ENCODE data around the gene IZUMO4.
"Not testable (repeated sequence)": the region's sequence is repeated elsewhere in the genome, so short reads cannot be mapped to it uniquely, and the experiment has no call there.

Gene IZUMO4

DNA sequence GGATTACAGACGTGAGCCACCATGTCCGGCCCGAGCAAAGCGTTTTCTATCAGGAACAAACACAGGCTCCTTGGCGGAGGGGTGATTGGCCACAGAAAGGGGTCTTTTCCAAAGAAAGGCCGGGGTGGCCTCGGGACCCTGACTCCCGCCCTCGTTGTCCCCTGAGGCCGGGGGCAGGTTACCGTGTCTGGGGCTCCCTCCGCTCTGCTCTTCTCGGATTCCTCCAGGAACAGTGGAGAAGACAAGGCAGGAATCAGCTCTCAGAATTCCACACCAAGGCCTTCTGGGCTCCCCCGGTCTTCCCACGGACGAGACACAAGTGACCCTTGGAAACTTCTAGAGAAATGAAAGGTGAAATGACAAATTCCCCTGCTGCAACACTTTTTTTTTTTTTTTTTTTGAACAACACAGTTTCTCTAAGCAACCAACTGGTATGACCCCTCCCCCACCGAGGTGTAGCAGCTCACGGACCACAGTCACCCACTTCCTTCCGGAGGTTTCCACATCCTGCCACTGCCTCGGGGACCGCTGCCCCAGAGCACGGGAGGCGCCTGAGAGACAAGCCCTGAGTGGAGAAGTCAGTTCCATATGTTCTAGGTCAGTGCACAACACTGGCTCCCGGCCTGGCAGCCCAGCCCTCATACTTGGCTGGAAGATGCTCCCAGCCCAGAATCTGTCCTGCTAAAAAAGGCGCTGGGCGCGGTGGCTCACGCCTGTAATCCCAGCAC is 11.6 kb upstream of the IZUMO4 start:
- DNase-seq (ENCODE audit: extremely low read depth, insufficient read length) = peak; percentile 93
- TF ChIP-seq, protein P1, sequence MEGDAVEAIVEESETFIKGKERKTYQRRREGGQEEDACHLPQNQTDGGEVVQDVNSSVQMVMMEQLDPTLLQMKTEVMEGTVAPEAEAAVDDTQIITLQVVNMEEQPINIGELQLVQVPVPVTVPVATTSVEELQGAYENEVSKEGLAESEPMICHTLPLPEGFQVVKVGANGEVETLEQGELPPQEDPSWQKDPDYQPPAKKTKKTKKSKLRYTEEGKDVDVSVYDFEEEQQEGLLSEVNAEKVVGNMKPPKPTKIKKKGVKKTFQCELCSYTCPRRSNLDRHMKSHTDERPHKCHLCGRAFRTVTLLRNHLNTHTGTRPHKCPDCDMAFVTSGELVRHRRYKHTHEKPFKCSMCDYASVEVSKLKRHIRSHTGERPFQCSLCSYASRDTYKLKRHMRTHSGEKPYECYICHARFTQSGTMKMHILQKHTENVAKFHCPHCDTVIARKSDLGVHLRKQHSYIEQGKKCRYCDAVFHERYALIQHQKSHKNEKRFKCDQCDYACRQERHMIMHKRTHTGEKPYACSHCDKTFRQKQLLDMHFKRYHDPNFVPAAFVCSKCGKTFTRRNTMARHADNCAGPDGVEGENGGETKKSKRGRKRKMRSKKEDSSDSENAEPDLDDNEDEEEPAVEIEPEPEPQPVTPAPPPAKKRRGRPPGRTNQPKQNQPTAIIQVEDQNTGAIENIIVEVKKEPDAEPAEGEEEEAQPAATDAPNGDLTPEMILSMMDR (IDR thresholded peaks at IDR 0.05; ENCODE audit: insufficient read depth, low read length, poor library complexity, severe bottlenecking) = no peak
- Histone ChIP-seq H3K27me3 (replicated peaks; ENCODE audit: control insufficient read depth, insufficient read depth, low read length) (no peaks in the 10 kb centered on the region), H3K36me3 (ENCODE audit: control insufficient read depth, insufficient read depth, low read length) (peaks cover 18% of the 10 kb centered on the region), H3K4me3 (replicated peaks; ENCODE audit: low read depth, low read length) (peak overlapping the region; percentile 94)

DNA sequence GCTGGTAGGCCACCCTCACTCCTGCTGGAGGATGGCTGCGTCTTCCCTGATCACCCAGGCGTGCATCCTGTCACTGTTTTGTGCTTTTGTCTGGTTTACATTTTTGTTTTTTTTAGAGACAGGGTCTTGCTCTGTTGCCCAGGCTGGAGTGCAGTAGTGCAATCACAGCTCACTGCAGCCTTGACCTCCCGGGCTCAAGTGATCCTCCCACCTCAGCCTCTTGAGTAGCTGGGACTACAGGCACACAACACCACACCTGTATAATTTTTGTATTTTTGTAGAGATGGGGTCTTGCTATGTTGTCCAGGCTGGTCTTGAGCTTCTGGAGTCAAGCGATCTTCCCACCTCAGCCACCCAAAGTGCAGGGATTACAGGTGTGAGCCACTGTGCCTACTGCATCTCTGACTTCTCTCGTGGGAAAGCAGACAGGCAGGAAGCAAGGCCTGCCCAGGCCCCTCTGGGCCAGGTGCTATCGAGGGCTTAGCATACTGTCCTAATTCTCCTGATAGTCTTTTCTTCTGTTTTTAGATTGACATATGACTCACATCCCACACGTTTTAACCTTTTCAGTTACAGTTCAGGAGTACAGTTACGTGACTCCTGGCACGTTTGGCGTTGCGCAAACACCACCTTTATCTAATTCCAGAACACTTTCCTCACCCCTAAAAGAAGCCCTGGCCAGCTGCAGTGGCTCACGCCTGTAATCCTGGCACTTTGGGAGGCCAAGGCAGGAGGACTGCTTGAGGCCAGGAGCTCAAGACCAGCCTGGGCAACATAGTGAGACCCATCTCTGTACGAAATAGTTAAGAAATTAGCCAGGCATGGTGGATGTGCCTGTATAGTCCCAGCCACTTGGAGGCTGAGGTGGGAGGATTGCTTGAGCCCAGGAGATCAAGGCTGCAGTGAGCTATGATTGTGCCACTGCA is 9.8 kb upstream of the IZUMO4 start:
- peak; percentile 77 for DNase-seq (ENCODE audit: extremely low read depth, insufficient read length)
- not testable (repeated sequence) for H3K4me3 ChIP-seq (replicated peaks; ENCODE audit: low read depth, low read length); H3K27me3 ChIP-seq (replicated peaks; ENCODE audit: control insufficient read depth, insufficient read depth, low read length)
- H3K36me3 ChIP-seq (ENCODE audit: control insufficient read depth, insufficient read depth, low read length) = peaks cover 10% of the 10 kb centered on the region

DNA sequence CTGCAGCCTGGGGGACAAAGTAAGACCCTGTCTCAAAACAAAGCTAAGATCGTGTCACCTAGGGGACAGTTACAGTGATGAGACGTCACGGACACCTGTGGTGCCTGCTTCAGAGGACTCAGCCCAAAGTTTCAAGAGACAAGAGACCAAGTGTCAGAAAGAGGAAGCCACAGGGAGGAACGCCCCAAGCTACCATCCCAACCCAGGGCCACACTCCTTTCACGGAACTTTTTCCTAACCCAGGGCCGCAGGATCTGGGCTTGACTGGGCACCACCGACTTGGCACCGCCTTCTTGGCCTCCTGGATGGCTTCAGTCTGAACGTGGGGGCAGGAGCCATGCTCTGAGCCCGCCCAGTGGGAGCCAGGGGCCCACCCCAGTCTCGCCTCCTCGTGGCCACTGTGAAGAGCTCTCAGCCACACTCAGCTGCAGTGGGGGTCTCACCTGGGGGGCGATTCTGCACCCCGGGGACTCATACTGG is 9.1 kb upstream of the IZUMO4 start:
- no peak overlapping the region for H3K4me3 ChIP-seq (replicated peaks; ENCODE audit: low read depth, low read length)
- peaks cover 8% of the 10 kb centered on the region for H3K36me3 ChIP-seq (ENCODE audit: control insufficient read depth, insufficient read depth, low read length)
- peak; percentile 79 for DNase-seq (ENCODE audit: extremely low read depth, insufficient read length)
- TF ChIP-seq, protein P1 (IDR thresholded peaks at IDR 0.05; ENCODE audit: insufficient read depth, low read length, poor library complexity, severe bottlenecking) = peak; percentile 49
- H3K27me3 ChIP-seq (replicated peaks; ENCODE audit: control insufficient read depth, insufficient read depth, low read length) = no peaks in the 10 kb centered on the region

DNA sequence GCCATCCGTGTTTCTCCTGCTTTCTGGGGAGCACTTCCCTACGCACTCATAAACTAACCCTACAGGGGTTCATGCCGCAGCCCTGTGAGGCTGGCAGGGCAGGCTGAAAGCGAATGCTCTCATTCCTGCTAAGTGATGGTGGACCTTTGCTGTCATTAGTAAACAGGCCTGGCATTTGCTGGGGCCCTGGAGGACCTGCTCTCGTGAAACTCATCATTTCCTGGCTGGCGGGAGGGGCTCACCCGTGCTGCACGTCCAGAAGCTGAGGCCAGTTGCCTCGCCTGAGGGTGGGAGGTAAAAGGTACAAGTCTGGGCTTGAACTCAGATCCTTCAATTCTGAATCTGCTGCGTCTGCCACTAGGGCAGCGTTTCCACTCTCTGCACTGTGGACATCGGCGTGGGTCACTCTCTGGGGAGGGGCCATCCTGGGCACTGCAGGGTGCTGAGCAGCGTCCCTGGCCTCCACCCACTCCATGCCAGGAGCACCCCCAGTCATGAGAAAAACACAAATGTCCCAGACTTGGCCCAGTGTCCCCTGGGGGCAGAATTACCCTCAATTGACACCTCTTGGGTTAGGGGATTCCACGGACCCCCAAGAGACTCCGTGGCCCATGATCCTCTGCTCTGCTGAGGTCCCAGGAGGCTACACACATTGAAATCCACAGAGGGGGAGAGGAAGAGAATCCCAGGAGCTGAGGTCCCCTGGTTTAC is 7.6 kb upstream of the IZUMO4 start:
- Histone ChIP-seq H3K36me3 (ENCODE audit: control insufficient read depth, insufficient read depth, low read length) (no peaks in the 10 kb centered on the region), H3K4me3 (replicated peaks; ENCODE audit: low read depth, low read length) (peak overlapping the region; percentile 21), H3K27me3 (replicated peaks; ENCODE audit: control insufficient read depth, insufficient read depth, low read length) (no peaks in the 10 kb centered on the region)
- peak; percentile 76 for DNase-seq (ENCODE audit: extremely low read depth, insufficient read length)
- TF ChIP-seq, protein P1 (IDR thresholded peaks at IDR 0.05; ENCODE audit: insufficient read depth, low read length, poor library complexity, severe bottlenecking) = peak; percentile 4

DNA sequence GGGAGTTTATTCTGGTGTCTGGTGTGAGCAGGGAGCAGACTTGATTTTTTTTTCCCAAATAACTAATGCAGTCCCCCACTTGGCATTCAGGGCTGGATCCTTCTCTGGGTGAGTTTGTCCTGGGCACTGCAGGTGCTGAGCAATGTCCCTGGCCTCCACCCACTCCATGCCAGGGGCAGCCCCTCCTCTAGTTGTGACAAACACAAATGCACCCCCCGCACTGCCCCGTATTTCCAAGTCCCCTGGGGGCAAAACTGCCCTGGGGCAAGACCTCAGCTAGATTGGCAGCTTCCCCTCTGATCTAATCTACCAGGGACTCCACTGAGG is 7.0 kb upstream of the IZUMO4 start:
- Histone ChIP-seq H3K36me3 (ENCODE audit: control insufficient read depth, insufficient read depth, low read length) (no peaks in the 10 kb centered on the region), H3K4me3 (replicated peaks; ENCODE audit: low read depth, low read length) (peak overlapping the region; percentile 21), H3K27me3 (replicated peaks; ENCODE audit: control insufficient read depth, insufficient read depth, low read length) (no peaks in the 10 kb centered on the region)
- TF ChIP-seq, protein P1 (IDR thresholded peaks at IDR 0.05; ENCODE audit: insufficient read depth, low read length, poor library complexity, severe bottlenecking) = no peak
- no peak for DNase-seq (ENCODE audit: extremely low read depth, insufficient read length)

DNA sequence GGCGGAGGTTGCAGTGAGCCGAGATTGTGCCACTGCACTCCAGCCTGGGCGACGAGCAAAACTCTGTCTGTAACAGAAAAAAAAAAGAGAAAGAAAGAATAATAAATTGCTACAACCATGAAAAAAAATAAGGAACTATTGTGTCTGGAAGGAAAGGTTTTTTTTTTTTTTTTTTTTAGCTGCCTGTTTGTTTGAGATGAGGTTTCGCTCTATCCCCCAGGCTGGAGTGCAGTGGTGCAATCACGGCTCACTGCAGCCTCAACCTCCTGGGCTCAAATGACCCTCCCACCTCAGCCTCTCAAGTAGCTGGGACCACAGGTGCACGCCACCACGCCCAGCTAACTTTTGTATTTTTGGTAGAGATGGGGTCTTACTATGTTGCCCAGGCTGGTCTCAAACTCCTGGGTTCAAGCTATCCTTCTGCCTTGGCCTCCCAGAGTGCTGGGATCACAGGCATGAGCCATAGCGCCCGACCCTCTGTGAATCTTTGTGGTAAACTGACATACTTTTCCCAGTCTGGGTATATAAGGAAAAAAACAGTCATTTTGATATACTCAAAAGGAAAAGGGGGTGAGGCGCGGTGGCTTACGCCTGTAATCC is 4.7 kb upstream of the IZUMO4 start:
- H3K36me3 ChIP-seq (ENCODE audit: control insufficient read depth, insufficient read depth, low read length); H3K4me3 ChIP-seq (replicated peaks; ENCODE audit: low read depth, low read length); H3K27me3 ChIP-seq (replicated peaks; ENCODE audit: control insufficient read depth, insufficient read depth, low read length); DNase-seq (ENCODE audit: extremely low read depth, insufficient read length): not testable (repeated sequence)

Measured in GM06990 (cell line).